Common myeloid progenitor, CD34-positive (primary cell): Measurements from ENCODE around the gene ATG16L2.
A peak's percentile ranks its signal among the peaks of the same experiment; 100 is the strongest.
"Not testable (repeated sequence)": the region's sequence is repeated elsewhere in the genome, so short reads cannot be mapped to it uniquely, and the experiment has no call there.

Experiments
- CTCF ChIA-PET: fragments of 350-600 bp; sonication (Branson Sonifier 250); formaldehyde crosslinking; loops from one replicate; lab custom pipeline; 2021; ENCODE audit warnings: antibody characterized with exemption; lab: Charles Lee
- POLR2A ChIA-PET: fragments of 350-600 bp; sonication (Branson Sonifier 250); formaldehyde crosslinking; loops from one replicate; lab custom pipeline; 2021; ENCODE audit warnings: antibody characterized with exemption; lab: Charles Lee
- DNase-seq, 3 donors: peaks; one replicate each; pipeline versions ENCODE4 v3.0.0 to v3.0.0-alpha.2; 2013
- H3K27ac ChIP-seq, 2 experiments: 1 replicate in 1 of 2; 2 replicates in 1 of 2; pipeline ENCODE4 v1.7.0; 2013; ENCODE audit warnings: inconsistent platforms in 2 of 2, low read length in 2 of 2, mild to moderate bottlenecking in 2 of 2, low read depth in 1 of 2, moderate library complexity in 1 of 2; ENCODE audit not compliant: severe bottlenecking in 2 of 2, insufficient read depth in 1 of 2, poor library complexity in 1 of 2
- H3K27me3 ChIP-seq, 5 experiments: replicated peaks in 2 of 5; 1 replicate in 3 of 5; 2 replicates in 2 of 5; pipeline versions ENCODE4 v1.6.1 to v1.7.0; 2013; ENCODE audit warnings: low read length in 4 of 5, mild to moderate bottlenecking in 2 of 5, moderate library complexity in 2 of 5, inconsistent platforms in 1 of 5; ENCODE audit not compliant: insufficient read depth in 5 of 5, control insufficient read depth in 4 of 5
- H3K36me3 ChIP-seq, 4 experiments: 1 replicate in 2 of 4; 2 replicates in 2 of 4; pipeline versions ENCODE4 v1.6.1 to v1.7.0; 2013; ENCODE audit warnings: low read length in 3 of 4, control low read depth in 1 of 4, mild to moderate bottlenecking in 1 of 4; ENCODE audit not compliant: control insufficient read depth in 4 of 4, insufficient read depth in 4 of 4
- H3K4me1 ChIP-seq, 4 experiments: 1 replicate in 3 of 4; 2 replicates in 1 of 4; pipeline versions ENCODE4 v1.6.1 to v1.7.1; 2013; ENCODE audit warnings: low read length in 3 of 4, mild to moderate bottlenecking in 3 of 4, control low read depth in 1 of 4, inconsistent platforms in 1 of 4, moderate library complexity in 1 of 4; ENCODE audit not compliant: control insufficient read depth in 4 of 4, insufficient read depth in 4 of 4; ENCODE audit errors: control extremely low read depth in 1 of 4
- H3K4me3 ChIP-seq, 7 experiments: 1 replicate in 4 of 7; 2 replicates in 3 of 7; pipeline versions ENCODE4 v1.5.1 to v1.7.0; 2013; ENCODE audit warnings: mild to moderate bottlenecking in 7 of 7, low read length in 6 of 7, moderate library complexity in 6 of 7, inconsistent platforms in 2 of 7, low read depth in 2 of 7, control low read depth in 1 of 7; ENCODE audit not compliant: insufficient read depth in 4 of 7, control insufficient read depth in 1 of 7; ENCODE audit errors: extremely low read depth in 1 of 7
- H3K9me3 ChIP-seq, 5 experiments: 1 replicate in 4 of 5; 2 replicates in 1 of 5; pipeline versions ENCODE4 v1.6.1 to v1.7.1; 2013; ENCODE audit warnings: low read length in 4 of 5, mild to moderate bottlenecking in 2 of 5, inconsistent platforms in 1 of 5, low read depth in 1 of 5, moderate library complexity in 1 of 5; ENCODE audit not compliant: control insufficient read depth in 4 of 5, insufficient read depth in 2 of 5; ENCODE audit errors: control extremely low read depth in 1 of 5
- WGBS: methylation state at CpG from one replicate; pipeline ENCODE4 v1.1.5; 2013; ENCODE audit not compliant: insufficient coverage; 5-methylcytosine and 5-hydroxymethylcytosine counted together

Gene ATG16L2

GRCh38 chr11:72789493-72790131, 24.6 kb upstream of the ATG16L2 start:
- WGBS, result 91% methylated on average over 10 of the region's 10 CpGs

DNA sequence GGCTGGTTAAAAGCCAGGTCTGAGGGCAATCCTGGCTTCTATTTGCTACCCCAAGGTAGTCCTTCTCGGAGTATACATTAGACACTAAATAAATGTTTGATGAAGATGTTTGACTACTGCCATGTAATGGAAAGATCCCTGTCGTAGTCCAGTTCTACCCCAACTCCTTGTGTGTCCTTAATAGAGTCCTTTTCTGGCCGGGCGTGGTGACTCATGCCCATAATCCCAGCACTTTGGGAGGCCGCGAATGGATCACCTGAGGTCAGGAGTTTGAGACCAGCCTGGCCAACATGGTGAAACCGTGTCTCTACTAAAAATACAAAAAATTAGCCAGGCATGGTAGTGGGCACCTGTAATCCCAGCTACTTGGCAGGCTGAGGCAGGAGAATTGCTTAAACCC, 23.0 kb upstream of the ATG16L2 start:
- H3K27me3 ChIP-seq, H3K9me3 ChIP-seq, DNase-seq, H3K27ac ChIP-seq, H3K36me3 ChIP-seq, H3K4me3 ChIP-seq: not testable (repeated sequence)
- CTCF ChIA-PET, result interaction anchor here (5.5 to 10.1 kb wide), 2 partner anchors 17 to 64 kb away, joined by 87 to 118 read pairs; no protein-coding TSS in a partner anchor
- peaks cover 18 to 57% (median 52%) of the 10 kb centered on the region in 4 experiments for H3K4me1 ChIP-seq
- POLR2A ChIA-PET, result interaction anchor here (5.0 kb wide), 1 partner anchor 23 kb away, joined by 36 read pairs; the partner anchor contains the start of gene ATG16L2
- WGBS, result 97% methylated on average over 6 of the region's 7 CpGs

More at GRCh38 chr11:72789493-72790131, 24.6 kb upstream of the ATG16L2 start:
- no peaks in the 10 kb centered on the region for H3K9me3 ChIP-seq
- no peak for DNase-seq
- no peak overlapping the region for H3K4me3 ChIP-seq
- H3K36me3 ChIP-seq, result peaks cover 0 to 3% (median 0%) of the 10 kb centered on the region in 4 experiments
- ChIA-PET CTCF (interaction anchor here (0.8 to 10.1 kb wide), 6 partner anchors 15 to 65 kb away, joined by 3 to 87 read pairs (median 5); no protein-coding TSS in a partner anchor), POLR2A (interaction anchor here (0.5 to 1.1 kb wide), 2 partner anchors 23 to 60 kb away, joined by 3 read pairs; no protein-coding TSS in a partner anchor)
- no peaks in the 10 kb centered on the region for H3K27me3 ChIP-seq
- H3K27ac ChIP-seq, result no peak overlapping the region
- H3K4me1 ChIP-seq, result peaks cover 16 to 56% (median 50%) of the 10 kb centered on the region in 4 experiments

DNA sequence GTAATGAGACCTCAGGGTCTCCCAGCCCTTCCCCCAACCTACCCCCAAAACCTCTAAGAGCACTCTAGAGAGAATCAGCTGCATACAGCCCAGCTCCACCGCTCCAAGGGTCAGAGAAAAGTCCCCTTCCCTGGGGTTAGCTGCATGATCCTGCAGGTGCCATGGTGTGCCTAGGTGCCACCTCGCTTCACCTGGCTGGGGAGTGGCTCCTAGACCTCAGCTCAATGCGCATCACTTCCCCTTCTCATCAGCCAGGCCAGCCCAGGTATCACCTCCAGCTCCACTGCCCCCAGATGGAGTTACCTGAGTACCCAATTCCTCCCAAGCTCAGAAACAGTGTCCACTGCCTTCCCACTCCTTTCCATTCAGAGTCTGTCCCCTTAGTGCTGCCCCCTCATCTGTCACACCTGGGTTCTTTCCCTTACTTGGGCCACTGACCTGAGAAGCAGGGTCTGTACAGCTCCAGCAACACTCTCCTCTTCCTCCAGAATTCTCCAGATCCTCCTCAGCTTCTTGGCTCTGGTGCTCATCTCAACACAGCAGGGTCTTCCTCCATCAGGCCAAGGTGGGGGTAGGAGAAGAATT, 21.7 kb upstream of the ATG16L2 start:
- Histone ChIP-seq H3K4me1 (peaks cover 18 to 44% (median 39%) of the 10 kb centered on the region in 4 experiments), H3K27me3 (no peaks in the 10 kb centered on the region), H3K9me3 (no peaks in the 10 kb centered on the region), H3K36me3 (peaks cover 0 to 3% (median 0%) of the 10 kb centered on the region in 4 experiments), H3K27ac (peak overlapping the region in 1 of 2 experiments; percentile 92), H3K4me3 (peak overlapping the region in 4 of 7 experiments; percentile 4 to 96 (median 50))
- 93% methylated on average over 3 of the region's 3 CpGs for WGBS
- POLR2A ChIA-PET, result interaction anchor here (0.7 to 5.0 kb wide), 5 partner anchors 10 to 70 kb away, joined by 3 to 36 read pairs (median 3); partner anchors contain the start of gene ATG16L2
- CTCF ChIA-PET, result interaction anchor here (0.8 to 10.1 kb wide), 18 partner anchors 9 to 386 kb away, joined by 3 to 118 read pairs (median 8); partner anchors contain the start of genes ARAP1 and ATG16L2
- no peak for DNase-seq

DNA sequence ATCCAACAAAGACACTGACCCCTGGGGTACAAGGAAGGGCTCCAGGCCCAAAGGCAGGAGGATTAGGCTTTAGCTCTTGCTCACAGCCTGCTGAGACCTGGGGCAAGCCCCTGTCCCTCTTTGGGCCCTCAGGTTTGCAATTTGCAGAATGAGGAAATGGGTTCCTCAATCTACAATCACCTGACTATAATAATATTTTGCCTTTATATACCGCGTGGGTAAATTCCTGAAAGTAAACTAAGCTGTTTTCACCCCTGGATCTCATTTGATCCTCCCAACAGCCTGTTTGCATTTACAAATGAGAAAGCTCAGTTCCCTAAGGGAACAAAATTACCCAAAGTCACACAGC, 21.2 kb upstream of the ATG16L2 start:
- peaks cover 0 to 3% (median 0%) of the 10 kb centered on the region in 4 experiments for H3K36me3 ChIP-seq
- 20% methylated on average over 2 of the region's 2 CpGs for WGBS
- POLR2A ChIA-PET, result interaction anchor here (0.7 to 5.0 kb wide), 5 partner anchors 10 to 71 kb away, joined by 3 to 36 read pairs (median 3); partner anchors contain the start of gene ATG16L2
- CTCF ChIA-PET, result interaction anchor here (0.8 to 10.1 kb wide), 18 partner anchors 9 to 386 kb away, joined by 3 to 118 read pairs (median 8); partner anchors contain the start of genes ARAP1 and ATG16L2
- H3K9me3 ChIP-seq, result no peaks in the 10 kb centered on the region
- peaks cover 16 to 42% (median 37%) of the 10 kb centered on the region in 4 experiments for H3K4me1 ChIP-seq
- no peaks in the 10 kb centered on the region for H3K27me3 ChIP-seq
- peak in 2 of 3 donors; percentile 61 to 69 for DNase-seq
- peak overlapping the region in 1 of 2 experiments; percentile 92 for H3K27ac ChIP-seq
- H3K4me3 ChIP-seq, result peak overlapping the region in 5 of 7 experiments; percentile 54 to 96 (median 89)

GRCh38 chr11:72793425-72794367, 20.5 kb upstream of the ATG16L2 start, which contains the start of gene STARD10:
Gene STARD10, minus strand, starts transcription at chr11:72794047. Its CDS starts 12,866 bp downstream, at chr11:72781181.
- Histone ChIP-seq H3K27ac (peak within 1 kb of the TSS; percentile 87 to 92), H3K4me3 (peak within 1 kb of the TSS; percentile 72 to 96 (median 87)), H3K36me3 (no peaks in the 10 kb centered on the region), H3K27me3 (no peaks in the 10 kb centered on the region), H3K4me1 (peaks cover 16 to 46% (median 40%) of the 10 kb centered on the region in 4 experiments), H3K9me3 (no peaks in the 10 kb centered on the region)
- WGBS, result 0% methylated on average over 39 of the region's 55 CpGs
- peak; percentile 93 to 96 (median 95) for DNase-seq
- ChIA-PET POLR2A (interaction anchor here (0.7 to 5.0 kb wide), 7 partner anchors 9 to 72 kb away, joined by 3 to 36 read pairs (median 3); partner anchors contain the start of gene ATG16L2), CTCF (interaction anchor here (0.7 to 10.1 kb wide), 24 partner anchors 9 to 385 kb away, joined by 3 to 118 read pairs (median 6); partner anchors contain the start of genes ARAP1 and ATG16L2)

DNA sequence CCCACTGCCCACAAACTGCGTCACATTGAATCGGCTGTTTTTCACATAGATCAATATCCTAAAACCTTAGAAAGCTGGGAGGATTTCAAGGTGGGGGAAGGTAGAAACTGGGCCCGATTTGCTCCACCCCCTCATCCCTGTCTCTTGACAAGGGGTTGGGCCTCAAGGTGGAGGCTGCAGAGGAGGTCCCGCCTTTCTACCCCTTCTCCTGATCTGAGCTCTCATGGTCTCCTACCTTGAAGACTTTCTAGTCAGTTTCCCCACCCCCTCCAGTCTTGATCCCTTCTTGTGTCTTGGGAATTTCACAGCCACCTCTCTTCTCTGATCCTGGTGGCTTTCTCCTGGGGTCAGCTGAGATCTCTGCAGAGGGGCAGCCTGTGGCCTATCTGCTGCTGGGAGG, 15.8 kb upstream of the ATG16L2 start:
- Histone ChIP-seq H3K4me1 (peaks cover 9 to 28% (median 23%) of the 10 kb centered on the region in 4 experiments), H3K9me3 (no peaks in the 10 kb centered on the region), H3K4me3 (no peak overlapping the region), H3K27ac (no peak overlapping the region), H3K36me3 (no peaks in the 10 kb centered on the region), H3K27me3 (no peaks in the 10 kb centered on the region)
- DNase-seq, result no peak
- WGBS, result 100% methylated on average over 3 of the region's 4 CpGs
- ChIA-PET CTCF (interaction anchor here (1.1 to 1.9 kb wide), 7 partner anchors 9 to 76 kb away, joined by 3 to 8 read pairs (median 4); partner anchors contain the start of gene ATG16L2), POLR2A (interaction anchor here (0.7 kb wide), 1 partner anchor 15 kb away, joined by 3 read pairs; no protein-coding TSS in a partner anchor)
